ENCODE data around the gene NFIA. TPM values are rescaled to one million over a fixed set of nuclear protein-coding genes. Genes with fewer than 3 reads are reported as not detected.

Gene NFIA
- total RNA-seq, 1 experiment from 2014 or later: 65.4 TPM

GRCh38 chr1:61423643-61424042 lies 341.3 kb downstream of the NFIA start:
- POLR2A ChIA-PET (ENCODE audit: low non-redundant PET): interaction anchor here (0.6 kb wide), 1 partner anchor 306 kb away, joined by 3 read pairs; no protein-coding TSS in a partner anchor
- TF ChIP-seq, protein P1, sequence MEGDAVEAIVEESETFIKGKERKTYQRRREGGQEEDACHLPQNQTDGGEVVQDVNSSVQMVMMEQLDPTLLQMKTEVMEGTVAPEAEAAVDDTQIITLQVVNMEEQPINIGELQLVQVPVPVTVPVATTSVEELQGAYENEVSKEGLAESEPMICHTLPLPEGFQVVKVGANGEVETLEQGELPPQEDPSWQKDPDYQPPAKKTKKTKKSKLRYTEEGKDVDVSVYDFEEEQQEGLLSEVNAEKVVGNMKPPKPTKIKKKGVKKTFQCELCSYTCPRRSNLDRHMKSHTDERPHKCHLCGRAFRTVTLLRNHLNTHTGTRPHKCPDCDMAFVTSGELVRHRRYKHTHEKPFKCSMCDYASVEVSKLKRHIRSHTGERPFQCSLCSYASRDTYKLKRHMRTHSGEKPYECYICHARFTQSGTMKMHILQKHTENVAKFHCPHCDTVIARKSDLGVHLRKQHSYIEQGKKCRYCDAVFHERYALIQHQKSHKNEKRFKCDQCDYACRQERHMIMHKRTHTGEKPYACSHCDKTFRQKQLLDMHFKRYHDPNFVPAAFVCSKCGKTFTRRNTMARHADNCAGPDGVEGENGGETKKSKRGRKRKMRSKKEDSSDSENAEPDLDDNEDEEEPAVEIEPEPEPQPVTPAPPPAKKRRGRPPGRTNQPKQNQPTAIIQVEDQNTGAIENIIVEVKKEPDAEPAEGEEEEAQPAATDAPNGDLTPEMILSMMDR (conservative IDR thresholded peaks at IDR 0.05; ENCODE audit: low read depth, low read length): no peak
- TF ChIP-seq EZH2 (IDR thresholded peaks at IDR 0.05; ENCODE audit: borderline replicate concordance, low read depth, low read length, poor library complexity, severe bottlenecking): no peak
- DNase-seq (ENCODE audit: low spot score): no peak
- no TSS peak for BruUV-seq (replicated peaks)
- CTCF ChIA-PET: no interaction called here
- H3K27me3 ChIP-seq (replicated peaks; ENCODE audit: insufficient read depth, low read depth, low read length, poor library complexity): no peaks in the 10 kb centered on the region
- intact Hi-C loops (cut with micrococcal nuclease; ENCODE audit: unreplicated experiment): no loop called here
- H3K36me3 ChIP-seq (ENCODE audit: insufficient read depth, low read length, poor library complexity, severe bottlenecking): no peaks in the 10 kb centered on the region
- H3K9me3 ChIP-seq (ENCODE audit: low read depth, low read length, poor library complexity, severe bottlenecking): no peaks in the 10 kb centered on the region
- no peak overlapping the region for H3K4me3 ChIP-seq (ENCODE audit: low read depth, low read length, poor library complexity, severe bottlenecking)
- H3K27ac ChIP-seq (ENCODE audit: low read depth, low read length, poor library complexity, severe bottlenecking): no peak overlapping the region
- H3K4me1 ChIP-seq (ENCODE audit: insufficient read depth, low read length, poor library complexity, severe bottlenecking): peaks cover 2% of the 10 kb centered on the region

DNA sequence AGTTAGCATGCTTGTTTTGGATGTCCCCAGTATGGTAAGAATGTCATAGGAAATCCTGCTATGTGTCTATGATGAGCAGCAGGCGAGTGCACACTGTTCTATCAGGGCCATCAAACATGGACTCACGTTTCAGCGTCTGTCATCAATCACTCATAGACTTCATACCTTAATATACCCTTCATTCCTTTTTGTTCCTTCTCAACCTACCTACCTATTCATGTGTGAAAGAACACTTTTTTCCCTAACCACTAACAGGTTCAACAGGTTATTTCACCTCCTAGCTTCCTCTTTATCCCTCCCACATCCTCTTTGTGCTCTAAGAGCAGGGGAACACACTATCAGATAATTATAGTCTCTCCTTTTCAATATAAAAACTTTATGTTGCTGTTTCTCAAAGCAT lies 342.0 kb downstream of the NFIA start:
- POLR2A ChIA-PET (ENCODE audit: low non-redundant PET): interaction anchor here (0.6 kb wide), 1 partner anchor 306 kb away, joined by 3 read pairs; no protein-coding TSS in a partner anchor

GRCh38 chr1:61425040-61425439 lies 342.7 kb downstream of the NFIA start:
- no peak for TF ChIP-seq EZH2 (IDR thresholded peaks at IDR 0.05; ENCODE audit: borderline replicate concordance, low read depth, low read length, poor library complexity, severe bottlenecking)
- POLR2A ChIA-PET (ENCODE audit: low non-redundant PET): no interaction called here
- no peak overlapping the region for H3K4me3 ChIP-seq (ENCODE audit: low read depth, low read length, poor library complexity, severe bottlenecking)
- H3K27ac ChIP-seq (ENCODE audit: low read depth, low read length, poor library complexity, severe bottlenecking): no peak overlapping the region
- intact Hi-C loops (cut with micrococcal nuclease; ENCODE audit: unreplicated experiment): no loop called here
- H3K27me3 ChIP-seq (replicated peaks; ENCODE audit: insufficient read depth, low read depth, low read length, poor library complexity): no peaks in the 10 kb centered on the region
- no peaks in the 10 kb centered on the region for H3K9me3 ChIP-seq (ENCODE audit: low read depth, low read length, poor library complexity, severe bottlenecking)
- no peaks in the 10 kb centered on the region for H3K36me3 ChIP-seq (ENCODE audit: insufficient read depth, low read length, poor library complexity, severe bottlenecking)
- CTCF ChIA-PET: no interaction called here
- no TSS peak for BruUV-seq (replicated peaks)
- peaks cover 2% of the 10 kb centered on the region for H3K4me1 ChIP-seq (ENCODE audit: insufficient read depth, low read length, poor library complexity, severe bottlenecking)
- DNase-seq (ENCODE audit: low spot score): no peak

More for the DNA sequence above, 342.0 kb downstream of the NFIA start:
- intact Hi-C loops (cut with micrococcal nuclease; ENCODE audit: unreplicated experiment): no loop called here
- DNase-seq (ENCODE audit: low spot score): no peak
- no peaks in the 10 kb centered on the region for H3K36me3 ChIP-seq (ENCODE audit: insufficient read depth, low read length, poor library complexity, severe bottlenecking)
- no peaks in the 10 kb centered on the region for H3K27me3 ChIP-seq (replicated peaks; ENCODE audit: insufficient read depth, low read depth, low read length, poor library complexity)
- H3K27ac ChIP-seq (ENCODE audit: low read depth, low read length, poor library complexity, severe bottlenecking): no peak overlapping the region
- BruUV-seq (replicated peaks): no TSS peak
- no peaks in the 10 kb centered on the region for H3K9me3 ChIP-seq (ENCODE audit: low read depth, low read length, poor library complexity, severe bottlenecking)
- CTCF ChIA-PET: no interaction called here
- no peak overlapping the region for H3K4me3 ChIP-seq (ENCODE audit: low read depth, low read length, poor library complexity, severe bottlenecking)
- TF ChIP-seq, protein P1 (conservative IDR thresholded peaks at IDR 0.05; ENCODE audit: low read depth, low read length): no peak
- TF ChIP-seq EZH2 (IDR thresholded peaks at IDR 0.05; ENCODE audit: borderline replicate concordance, low read depth, low read length, poor library complexity, severe bottlenecking): no peak
- H3K4me1 ChIP-seq (ENCODE audit: insufficient read depth, low read length, poor library complexity, severe bottlenecking): peaks cover 2% of the 10 kb centered on the region

- H3K27ac ChIP-seq (ENCODE audit: low read depth, low read length, poor library complexity, severe bottlenecking): no peak overlapping the region
Measured at GRCh38 chr1:61426254-61426653, 343.9 kb downstream of the NFIA start.

More at GRCh38 chr1:61426254-61426653, 343.9 kb downstream of the NFIA start:
- CTCF ChIA-PET: interaction anchor here (0.6 kb wide), 1 partner anchor 447 kb away, joined by 5 read pairs; no protein-coding TSS in a partner anchor
- Histone ChIP-seq H3K9me3 (ENCODE audit: low read depth, low read length, poor library complexity, severe bottlenecking) (no peaks in the 10 kb centered on the region), H3K4me3 (ENCODE audit: low read depth, low read length, poor library complexity, severe bottlenecking) (no peak overlapping the region), H3K27me3 (replicated peaks; ENCODE audit: insufficient read depth, low read depth, low read length, poor library complexity) (no peaks in the 10 kb centered on the region), H3K4me1 (ENCODE audit: insufficient read depth, low read length, poor library complexity, severe bottlenecking) (peaks cover 2% of the 10 kb centered on the region), H3K36me3 (ENCODE audit: insufficient read depth, low read length, poor library complexity, severe bottlenecking) (no peaks in the 10 kb centered on the region)
- TF ChIP-seq, protein P1 (conservative IDR thresholded peaks at IDR 0.05; ENCODE audit: low read depth, low read length): no peak
- TF ChIP-seq EZH2 (IDR thresholded peaks at IDR 0.05; ENCODE audit: borderline replicate concordance, low read depth, low read length, poor library complexity, severe bottlenecking): no peak
- BruUV-seq (replicated peaks): no TSS peak
- intact Hi-C loops (cut with micrococcal nuclease; ENCODE audit: unreplicated experiment): no loop called here
- no peak for DNase-seq (ENCODE audit: low spot score)
- POLR2A ChIA-PET (ENCODE audit: low non-redundant PET): no interaction called here
